NCI-H1694 (cell line): ENCODE data around the gene CSMD2.
"Not testable (repeated sequence)": the region's sequence is repeated elsewhere in the genome, so short reads cannot be mapped to it uniquely, and the experiment has no call there.

Source experiments
- DNase-seq: peaks from one replicate; lab custom pipeline; 2025; lab: John Stamatoyannopoulos, UW

Gene CSMD2

DNA sequence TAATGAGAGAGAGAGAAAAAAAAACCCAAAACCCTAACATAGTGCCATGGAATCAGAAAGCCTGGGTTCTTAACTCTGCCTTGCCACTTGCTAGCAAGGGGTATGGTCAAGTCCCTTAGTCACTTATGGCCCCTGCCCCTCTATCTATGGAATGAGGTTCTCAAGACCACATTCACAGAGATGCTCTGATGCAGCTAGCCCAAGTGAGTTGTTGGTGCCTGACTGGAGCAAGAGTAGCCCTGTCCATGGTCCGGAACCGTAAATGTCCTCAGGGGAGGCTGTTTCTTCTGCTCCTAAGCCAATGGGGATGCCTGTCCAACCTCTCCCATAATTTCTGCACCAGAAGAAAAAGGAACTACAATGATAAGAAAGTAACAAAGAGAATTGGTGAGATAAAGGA, 56.8 kb downstream of the CSMD2 start:
- DNase-seq = no peak

DNA sequence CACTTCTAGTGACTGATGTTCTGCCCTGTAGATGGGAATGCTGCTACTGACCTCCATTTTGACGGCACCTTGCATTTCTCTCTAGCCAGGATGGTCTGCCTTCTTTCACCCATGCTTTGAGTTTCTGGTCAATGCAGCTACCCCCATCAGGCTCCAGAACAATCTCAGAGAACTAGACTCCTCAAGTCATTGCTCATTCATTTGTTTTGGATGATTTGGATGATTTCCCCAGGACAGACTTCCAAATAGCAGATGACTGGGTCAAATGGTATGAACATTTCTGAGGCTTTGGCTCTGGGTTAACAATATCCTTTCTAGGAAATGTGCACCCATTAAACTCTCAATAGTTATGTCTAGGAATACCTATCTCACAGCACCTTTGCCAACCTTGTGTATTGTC, 63.9 kb downstream of the CSMD2 start:
- no peak for DNase-seq

DNA sequence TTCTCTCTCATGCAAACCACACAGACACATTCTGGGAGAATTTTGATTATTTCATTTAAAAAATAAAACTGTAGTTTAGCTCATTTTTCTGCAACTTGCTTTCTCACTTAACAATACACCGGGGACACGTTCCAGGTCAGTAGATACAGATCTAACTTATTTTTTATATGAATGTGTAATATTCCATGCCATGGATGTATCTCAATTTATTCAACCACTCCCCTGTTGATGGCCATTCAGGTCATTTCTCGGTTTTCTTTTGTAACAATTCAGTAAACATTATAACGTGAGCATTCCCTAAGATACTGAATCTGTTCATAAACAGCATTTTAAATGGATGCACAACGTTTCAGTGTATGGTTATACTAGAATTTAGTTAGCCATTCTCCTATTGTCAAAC, 64.7 kb downstream of the CSMD2 start:
- DNase-seq = no peak

DNA sequence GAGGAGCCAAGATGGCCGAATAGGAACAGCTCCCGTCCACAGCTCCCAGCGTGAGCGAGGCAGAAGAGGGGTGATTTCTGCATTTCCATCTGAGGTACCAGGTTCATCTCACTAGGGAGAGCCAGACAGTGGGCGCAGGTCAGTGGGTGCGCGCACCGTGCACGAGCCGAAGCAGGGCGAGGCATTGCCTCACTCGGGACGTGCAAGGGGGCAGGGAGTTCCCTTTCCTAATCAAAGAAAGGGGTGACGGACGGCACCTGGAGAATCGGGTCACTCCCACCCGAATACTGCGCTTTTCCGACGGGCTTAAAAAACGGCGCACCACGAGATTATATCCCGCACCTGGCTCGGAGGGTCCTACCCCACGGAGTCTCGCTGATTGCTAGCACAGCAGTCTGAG, 72.6 kb downstream of the CSMD2 start:
- not testable (repeated sequence) for DNase-seq

DNA sequence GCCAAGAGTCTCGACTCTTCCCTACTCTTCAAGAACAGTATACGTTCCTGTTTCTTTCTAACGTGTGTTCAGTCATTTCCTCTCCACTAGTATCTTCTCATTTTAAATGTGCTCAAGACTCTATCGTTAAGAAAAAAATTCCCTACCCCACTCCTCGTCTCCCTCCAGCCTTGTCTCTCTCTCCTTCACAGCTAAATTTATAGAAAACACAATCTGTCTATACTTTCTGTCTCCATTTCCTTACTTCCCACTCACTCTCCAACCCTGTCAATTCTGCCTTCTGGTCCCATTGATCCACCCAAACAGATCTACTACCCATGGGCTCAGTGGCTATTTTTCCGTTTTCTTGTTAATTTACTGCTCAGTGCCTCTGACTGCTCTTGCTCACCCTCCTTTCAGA, 75.3 kb downstream of the CSMD2 start:
- no peak for DNase-seq

DNA sequence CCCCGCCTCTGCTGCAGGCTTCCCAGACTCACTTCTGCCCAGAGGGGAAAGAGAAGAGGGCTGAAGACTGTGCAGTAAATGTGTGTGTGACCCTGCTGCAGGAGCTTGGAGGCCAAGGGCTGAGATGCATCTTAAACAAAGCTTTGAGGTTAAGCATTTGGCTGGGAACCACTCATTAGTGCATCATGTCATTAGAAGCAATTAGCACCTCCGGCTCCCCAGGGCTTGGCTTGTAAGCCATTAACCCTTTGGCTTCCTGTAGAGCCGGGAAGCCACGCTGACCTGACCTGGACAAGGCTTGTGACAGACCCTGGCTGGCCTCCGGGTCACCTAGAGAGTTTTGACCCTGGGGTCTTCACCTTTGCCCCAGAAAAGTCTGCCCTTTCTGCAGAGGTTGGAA, 77.0 kb downstream of the CSMD2 start:
- no peak for DNase-seq

DNA sequence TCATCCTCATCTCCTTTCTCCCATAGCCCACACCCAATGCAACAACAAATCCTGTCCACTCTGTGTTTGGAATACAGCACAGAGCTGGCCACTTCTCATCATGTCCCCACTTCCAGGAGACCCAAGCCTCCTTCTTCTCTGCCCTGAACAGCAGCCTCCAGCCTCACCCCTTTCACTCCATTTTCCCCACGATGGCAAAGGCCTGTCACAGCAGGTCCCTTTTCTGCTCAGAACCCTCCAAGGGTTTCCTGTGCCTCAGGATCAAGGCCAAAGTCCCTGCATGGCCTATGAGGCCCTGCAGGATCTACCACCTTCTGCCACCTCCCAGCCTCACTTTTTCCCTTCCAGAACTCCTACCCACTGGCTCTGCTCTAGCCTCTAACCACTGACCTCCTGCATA, 78.5 kb downstream of the CSMD2 start:
- DNase-seq = no peak

DNA sequence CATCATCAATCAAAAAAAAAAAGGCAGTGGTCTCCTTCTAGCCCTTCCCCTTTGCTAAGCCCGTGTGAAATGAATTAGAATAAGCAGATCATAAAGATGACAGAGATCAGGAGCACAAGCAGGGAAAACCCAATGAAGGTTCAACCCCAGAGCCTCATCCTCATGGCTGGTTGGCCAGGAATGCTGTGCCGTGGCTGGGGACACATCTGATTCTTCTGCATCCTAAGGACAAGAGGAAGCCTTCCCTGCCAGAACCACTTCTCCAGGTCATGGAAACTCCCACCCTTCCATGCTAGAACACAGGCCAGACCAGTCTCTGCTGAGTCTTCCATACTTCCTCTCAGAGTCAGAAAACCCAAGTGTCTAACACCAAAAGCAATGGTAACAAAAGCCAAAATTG, 81.1 kb downstream of the CSMD2 start:
- DNase-seq = no peak

DNA sequence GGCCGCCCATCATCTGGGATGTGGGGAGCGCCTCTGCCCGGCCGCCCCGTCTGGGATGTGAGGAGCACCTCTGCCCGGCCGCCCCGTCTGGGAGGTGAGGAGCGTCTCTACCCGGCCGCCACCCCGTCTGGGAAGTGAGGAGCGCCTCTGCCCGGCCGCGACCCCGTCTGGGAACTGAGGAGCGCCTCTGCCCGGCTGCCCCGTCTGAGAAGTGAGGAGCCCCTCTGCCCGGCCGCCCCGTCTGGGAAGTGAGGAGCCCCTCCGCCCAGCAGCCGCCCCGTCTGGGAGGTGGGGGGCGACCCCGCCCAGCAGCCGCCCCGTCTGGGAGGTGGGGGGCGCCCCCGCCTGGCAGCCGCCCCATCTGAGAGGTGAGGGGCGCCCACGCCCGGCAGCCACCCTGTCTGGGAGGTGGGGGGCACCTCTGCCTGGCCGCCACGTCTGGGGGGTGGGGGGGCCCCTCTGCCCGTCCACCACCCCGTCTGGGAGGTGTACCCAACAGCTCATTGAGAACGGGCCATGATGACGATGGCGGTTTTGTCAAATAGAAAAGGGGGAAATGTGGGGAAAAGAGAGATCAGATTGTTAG, 82.9 kb downstream of the CSMD2 start:
- not testable (repeated sequence) for DNase-seq

DNA sequence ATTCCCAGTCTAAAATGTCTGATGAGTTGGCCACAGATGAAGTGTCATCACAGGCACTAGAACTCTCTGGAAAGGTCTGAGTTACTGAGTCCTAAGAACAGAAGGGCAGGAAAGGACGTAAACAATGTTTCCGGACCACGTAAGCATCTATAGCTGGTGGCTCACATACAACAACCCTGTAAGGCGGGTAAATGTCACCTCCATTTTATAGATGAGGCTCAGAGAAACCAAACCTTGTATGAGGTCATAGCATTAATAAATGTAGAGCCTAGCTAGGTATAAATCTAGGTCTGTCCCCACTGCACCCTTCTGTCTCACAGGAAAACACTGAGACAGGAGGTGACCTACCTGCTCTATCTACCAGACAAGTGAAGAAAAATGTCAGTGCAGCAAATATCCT, 86.6 kb downstream of the CSMD2 start:
- no peak for DNase-seq

DNA sequence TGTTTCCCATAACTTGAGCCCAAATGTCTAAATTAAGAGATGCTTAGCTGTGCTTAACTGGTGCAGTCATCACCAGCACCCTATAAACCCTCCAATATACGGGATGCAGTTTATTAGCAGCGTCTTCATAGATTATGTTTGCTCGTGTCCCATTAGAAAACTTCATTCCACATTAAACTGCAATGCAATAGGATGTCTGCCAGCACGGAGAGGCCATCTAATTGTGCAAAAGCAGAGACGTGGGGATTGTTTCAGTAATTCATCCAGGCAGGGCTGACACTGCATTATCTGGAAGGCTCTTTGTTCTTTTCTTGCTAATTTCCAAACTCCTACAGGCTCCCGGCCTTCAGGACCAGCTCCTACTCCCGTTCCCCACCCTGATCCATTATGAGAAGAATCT, 89.5 kb downstream of the CSMD2 start:
- no peak for DNase-seq

DNA sequence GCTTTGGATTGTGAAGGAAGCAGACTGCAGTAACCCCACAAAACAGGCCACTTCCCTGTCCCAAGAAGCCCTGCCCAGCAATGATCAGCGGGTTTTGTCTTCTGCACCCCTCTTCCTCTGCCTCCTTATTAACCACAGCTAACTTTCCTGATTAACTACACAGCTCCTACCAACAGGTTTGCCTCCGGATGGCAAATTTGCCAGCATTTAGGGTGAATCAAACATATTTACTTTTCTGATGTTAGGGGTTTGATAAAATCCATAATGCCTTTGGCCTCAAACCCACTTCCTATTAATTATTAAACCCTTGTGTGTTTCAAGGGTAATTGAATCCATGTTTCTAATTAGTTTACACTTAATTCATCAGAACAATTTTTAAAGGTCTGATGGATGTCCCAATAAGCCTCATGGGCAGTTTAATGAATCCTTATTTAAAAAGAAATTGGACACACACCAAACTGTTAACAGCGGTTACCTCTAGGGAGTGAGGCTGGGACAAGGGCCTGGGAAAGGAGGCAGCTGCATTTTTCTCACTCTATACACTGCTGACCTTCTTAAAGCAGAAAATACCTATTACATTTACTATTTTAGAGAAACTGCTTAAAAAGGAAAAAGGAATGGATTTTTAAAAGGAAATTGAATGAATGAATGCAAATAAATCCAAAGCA, 91.9 kb downstream of the CSMD2 start:
- no peak for DNase-seq

DNA sequence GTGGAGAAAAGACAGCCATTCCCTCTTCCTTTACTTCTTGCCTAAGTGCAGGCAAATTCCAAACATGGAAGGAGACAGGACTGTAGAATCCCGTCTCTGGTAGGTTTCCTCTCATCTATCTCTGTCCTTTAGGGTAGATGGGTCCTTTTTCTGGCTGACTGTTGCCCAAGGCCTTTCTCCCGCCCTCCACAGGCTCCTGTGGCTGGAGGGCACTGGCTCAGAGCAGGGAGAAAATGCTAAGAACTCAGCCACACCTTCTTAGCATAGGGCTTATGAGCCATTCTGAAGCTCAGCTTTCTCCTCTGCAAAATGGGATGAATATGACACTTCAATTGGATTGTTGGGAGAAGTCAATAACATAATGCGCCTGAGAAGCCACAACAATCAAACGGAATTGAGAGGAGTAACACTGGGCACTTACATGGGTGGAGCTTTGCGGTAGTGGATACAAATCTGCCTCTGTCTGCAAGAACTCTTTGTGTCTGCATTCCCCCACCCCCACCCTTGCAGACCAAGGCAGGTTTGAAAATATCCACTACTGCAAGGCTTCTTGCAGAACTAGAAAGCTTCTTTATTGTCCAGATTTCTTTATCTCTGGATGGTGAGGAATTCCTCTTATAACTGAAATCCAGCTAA, 94.7 kb downstream of the CSMD2 start:
- no peak for DNase-seq

DNA sequence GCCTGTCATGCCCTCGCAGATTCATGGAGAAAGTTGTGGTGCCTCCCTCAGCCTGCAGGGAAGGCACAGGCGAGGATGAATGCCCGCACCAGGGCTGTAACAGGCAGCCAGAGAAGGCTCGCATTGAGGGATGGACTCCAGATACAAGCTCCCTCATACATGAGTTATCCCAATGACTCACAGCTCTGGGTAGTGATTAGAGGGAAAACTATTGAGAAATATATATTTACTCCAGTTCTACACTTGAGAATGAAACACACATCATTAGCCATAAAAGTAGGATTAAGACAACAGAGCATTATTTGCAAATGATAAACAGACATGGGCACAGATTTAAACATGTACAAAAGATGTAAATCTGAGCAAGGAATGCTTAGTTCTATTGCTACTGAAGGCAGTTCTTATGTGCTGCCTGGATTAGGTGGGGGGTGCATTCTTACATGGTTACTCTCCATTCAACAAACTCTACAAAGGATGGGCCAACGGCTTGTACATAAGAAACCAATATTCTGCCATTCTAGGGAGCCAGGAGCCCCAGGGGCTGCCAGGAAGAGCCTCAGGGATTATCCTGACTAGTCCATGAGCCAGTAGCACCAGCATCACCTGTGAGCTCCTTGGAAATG, 97.9 kb downstream of the CSMD2 start:
- no peak for DNase-seq

DNA sequence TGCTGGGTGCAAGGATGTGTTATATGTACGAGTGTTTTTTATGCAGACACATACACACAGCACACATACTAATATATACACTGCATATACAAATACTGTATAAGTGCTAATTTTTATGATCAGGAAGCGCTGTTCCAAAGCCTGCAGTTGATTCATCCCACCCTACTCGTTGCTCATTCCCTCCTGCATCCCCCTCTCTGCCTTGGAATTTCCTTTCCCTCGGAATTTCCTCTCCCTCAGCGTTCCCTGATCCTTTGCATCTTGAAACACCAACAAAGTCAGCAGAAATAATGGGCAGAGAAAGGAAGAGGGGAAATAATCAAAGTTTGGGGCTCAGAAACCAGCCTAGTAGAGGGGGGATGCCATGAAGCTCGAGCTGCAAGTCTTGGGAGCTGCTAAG, 98.9 kb downstream of the CSMD2 start:
- DNase-seq = no peak

DNA sequence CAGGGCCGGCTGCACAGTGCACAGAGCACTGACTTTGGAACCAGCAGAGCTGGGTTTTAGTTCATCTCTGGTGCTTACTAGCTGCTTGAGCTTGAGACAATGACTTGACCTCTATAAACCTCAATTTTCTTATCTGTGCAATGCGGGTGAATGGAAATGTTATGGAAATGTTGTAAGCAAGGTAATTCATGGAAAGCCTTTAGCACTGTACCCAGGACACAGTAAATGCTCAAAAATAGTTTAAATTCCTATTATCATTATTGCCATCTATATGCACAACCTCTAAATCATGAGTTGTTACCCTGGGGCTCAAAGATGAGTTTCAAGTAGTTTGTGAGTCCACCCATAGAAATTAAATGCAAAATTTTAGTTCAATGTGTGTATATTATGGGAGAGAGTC, 99.5 kb downstream of the CSMD2 start:
- DNase-seq = no peak

DNA sequence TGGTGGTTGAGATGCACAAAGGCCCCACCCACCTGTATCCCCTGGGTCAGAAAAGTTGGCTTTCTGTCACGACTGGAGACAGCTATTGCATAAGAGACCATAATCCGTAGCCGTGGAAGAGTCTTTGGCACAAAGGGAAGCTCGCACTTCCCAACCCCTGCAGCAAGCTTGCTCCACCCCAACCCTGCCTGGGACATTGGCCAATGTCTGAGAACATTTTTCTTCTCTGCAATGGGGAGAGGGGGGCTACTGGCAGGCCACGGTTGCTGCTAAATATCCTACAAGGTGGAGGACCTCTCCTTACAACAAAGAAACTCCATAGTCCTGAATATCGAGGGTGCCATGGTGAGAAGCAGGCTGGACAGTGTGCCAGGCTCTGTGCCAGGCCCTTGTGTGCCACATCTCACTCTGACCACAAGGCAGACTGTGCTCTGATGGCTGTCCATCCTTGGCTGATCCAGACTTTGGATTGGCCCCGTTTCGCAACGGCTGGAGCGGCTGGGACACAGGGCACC, 104.1 kb downstream of the CSMD2 start:
- no peak for DNase-seq

DNA sequence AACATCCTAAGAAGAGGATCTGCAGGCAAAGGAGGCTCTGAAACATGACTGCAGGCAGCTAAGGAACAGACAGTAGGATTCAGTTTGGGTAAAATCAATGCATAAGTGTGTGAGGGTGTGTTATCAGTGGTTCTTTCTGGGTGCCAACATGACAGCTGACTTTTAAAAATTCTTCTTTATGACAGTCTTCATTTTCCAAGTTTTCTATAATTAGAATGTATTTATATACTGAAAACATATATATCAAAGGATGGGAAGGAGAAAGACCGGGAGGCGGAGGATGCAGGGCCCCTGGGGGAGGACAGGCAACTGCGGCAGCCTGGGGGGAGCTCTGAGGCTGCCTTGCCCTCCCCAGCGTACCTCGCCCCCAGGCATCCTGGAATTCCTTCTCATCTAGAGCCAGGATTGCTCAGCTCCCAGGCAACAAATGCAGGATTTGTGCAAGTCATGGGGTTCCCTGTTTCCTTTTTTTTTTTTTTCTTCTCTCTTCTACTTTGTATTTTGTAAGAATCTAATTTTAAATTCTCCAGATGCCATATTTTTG, 104.8 kb downstream of the CSMD2 start:
- DNase-seq = no peak

DNA sequence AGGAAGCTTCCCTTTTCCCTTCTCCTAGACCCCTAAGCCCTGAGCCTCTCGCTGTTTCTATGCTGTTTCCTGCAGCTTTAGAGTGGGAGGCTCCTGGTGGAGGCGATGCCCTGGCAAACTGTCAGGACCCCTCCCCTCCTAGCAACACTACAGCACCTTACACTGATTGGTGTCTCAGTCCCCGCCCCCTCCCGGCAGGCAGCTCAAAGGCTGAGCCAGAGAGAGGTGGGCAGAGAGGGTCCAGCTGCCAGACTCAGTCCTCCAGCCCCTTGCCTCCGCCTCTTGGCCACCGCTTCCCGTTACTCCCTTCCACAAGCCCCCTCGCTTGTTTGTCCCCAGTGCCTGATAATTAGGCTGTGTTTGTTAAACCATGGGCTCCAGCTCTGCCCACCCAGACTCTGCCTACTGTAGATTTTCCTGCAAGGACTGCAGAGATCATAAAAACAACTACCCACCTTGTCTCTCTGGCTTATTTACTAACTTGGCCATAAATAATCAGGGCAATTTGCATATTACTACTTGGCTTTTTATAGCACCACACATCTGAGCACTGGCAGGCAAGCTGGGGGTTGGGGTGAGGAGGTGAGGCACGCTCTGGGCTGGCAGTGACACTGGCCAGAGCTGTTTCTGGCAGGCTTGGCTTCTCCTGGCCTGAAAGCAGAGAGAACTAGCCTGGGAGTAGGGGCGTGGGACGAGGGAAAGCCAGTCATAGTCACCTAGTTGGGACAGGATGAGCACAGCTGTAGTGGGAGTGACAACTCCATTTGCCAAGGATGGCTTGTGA, 107.5 kb downstream of the CSMD2 start:
- no peak for DNase-seq

DNA sequence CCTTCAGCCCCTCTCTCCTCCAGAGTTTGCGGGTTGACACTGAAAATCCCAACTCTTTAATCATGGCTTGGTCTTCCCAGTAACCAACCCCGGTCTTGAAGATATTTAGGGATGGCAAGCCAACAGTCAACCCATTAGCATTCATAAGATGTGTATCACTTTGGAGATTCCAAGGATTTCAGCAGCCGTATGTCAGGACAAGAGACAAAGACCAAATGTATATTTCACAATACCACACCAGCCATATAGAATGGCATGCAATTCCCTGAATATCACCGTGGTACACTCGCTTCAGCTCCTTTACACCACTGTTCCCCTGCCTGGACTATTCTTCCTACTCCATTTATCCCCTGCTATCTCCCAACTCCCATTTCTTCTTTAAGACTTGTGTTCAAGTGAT, 109.2 kb downstream of the CSMD2 start:
- no peak for DNase-seq

DNA sequence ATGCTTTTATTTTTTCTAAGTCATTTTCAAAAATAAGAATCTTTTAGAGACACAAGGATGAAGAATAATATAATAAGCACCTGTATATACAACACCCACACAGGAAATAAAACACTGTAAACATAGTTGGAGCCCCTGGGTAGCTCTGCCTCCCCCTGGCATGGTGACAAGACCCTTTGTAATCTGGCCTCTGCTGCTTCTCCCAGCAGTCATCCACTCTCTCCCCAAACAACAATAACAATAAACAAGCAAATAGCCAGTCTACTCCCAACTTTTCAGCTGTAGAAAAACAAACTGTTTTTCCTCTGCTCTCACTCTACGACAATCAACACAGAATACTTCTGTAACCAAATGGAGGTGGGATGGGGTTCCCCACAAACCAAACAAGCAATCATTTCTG, 110.1 kb downstream of the CSMD2 start:
- DNase-seq = no peak

DNA sequence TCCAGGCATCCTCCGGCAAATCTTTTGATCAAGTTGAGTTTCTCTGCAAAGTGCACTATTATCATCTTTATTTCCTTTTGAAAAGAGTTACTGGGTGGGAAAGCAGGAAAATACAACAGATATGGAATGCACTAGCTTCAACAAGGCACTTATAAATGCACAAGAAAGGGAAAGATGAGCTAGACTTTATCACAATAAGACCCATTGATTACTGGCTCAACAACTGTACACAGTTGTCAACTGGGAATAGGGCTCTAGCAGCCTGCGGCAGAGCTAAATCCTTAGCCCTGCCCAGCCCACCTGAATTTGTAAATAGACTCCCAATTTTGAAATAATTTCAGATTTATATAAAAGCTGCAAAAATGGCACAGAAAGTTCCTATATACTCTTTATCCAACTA, 111.4 kb downstream of the CSMD2 start:
- no peak for DNase-seq
